H1 (cell line): ENCODE data around the gene ALPG. TPM values are rescaled to one million over a fixed set of nuclear protein-coding genes. Genes with fewer than 3 reads are reported as not detected.

Experiments
- ASH2L ChIP-seq: fragments of 200-600, 300-600 bp; sonication (generic); IDR thresholded peaks from one replicate; pipeline ENCODE4 v1.7.1; 2017; ENCODE audit warnings: low read length
- CBX5 ChIP-seq: fragments of 300-800, 300-1000 bp; sonication (generic); IDR thresholded peaks from 2 replicates; pipeline ENCODE4 v1.7.1; 2016; ENCODE audit warnings: antibody characterized with exemption, low read length, low read depth
- CHD7 ChIP-seq: fragments of 300-600 bp; sonication (generic); IDR thresholded peaks from 2 replicates; pipeline ENCODE4 v1.7.1; 2012; ENCODE audit warnings: low read length, moderate library complexity, mild to moderate bottlenecking, inconsistent platforms; ENCODE audit not compliant: insufficient replicate concordance
- GABPA ChIP-seq: IDR thresholded peaks from 2 replicates; pipeline ENCODE4 v1.6.1; 2011; ENCODE audit warnings: mild to moderate bottlenecking, low read length, moderate library complexity, borderline replicate concordance; ENCODE audit not compliant: insufficient read depth
- JUND ChIP-seq: IDR thresholded peaks from 2 replicates; pipeline ENCODE4 v1.6.1; 2011; ENCODE audit warnings: mild to moderate bottlenecking, improper control_type of control experiment, low read length
- KDM4A ChIP-seq: IDR thresholded peaks from one replicate; pipeline ENCODE4 v1.7.1; 2012; ENCODE audit warnings: low read depth, mild to moderate bottlenecking, moderate library complexity, low read length, inconsistent platforms; ENCODE audit not compliant: severe bottlenecking
- MAFK ChIP-seq: IDR thresholded peaks from 2 replicates; pipeline ENCODE4 v1.6.1; 2012; ENCODE audit warnings: low read depth, mild to moderate bottlenecking, improper control_type of control experiment, low read length
- PHF8 ChIP-seq: fragments of 200-600 bp; sonication (generic); conservative IDR thresholded peaks from 2 replicates; pipeline ENCODE4 v1.7.1; 2012; ENCODE audit warnings: low read depth, mild to moderate bottlenecking, inconsistent platforms, low read length, moderate library complexity
- SIN3A ChIP-seq, 2 experiments: IDR thresholded peaks in 1 of 2; conservative IDR thresholded peaks in 1 of 2; 2 replicates each; pipeline ENCODE4 v1.6.1; 2011 to 2012; ENCODE audit warnings: low read length in 2 of 2, improper control_type of control experiment in 1 of 2, low read depth in 1 of 2, mild to moderate bottlenecking in 1 of 2
- SUZ12 ChIP-seq: fragments of 200-600 bp; sonication (generic); IDR thresholded peaks from 2 replicates; pipeline ENCODE4 v1.6.1; 2012; ENCODE audit warnings: mild to moderate bottlenecking, inconsistent platforms, low read length, moderate library complexity, mixed read lengths
- YY1 ChIP-seq: IDR thresholded peaks from 2 replicates; pipeline ENCODE4 v1.6.1; 2011; ENCODE audit warnings: low read depth, mild to moderate bottlenecking, low read length
- polyA plus RNA-seq, 7 experiments: library from polyadenylated mRNA; depleted of rRNA in 3 of 7; stranded (reverse) in 5 of 7; unstranded in 2 of 7; fragments of >200 nt in 5 of 7; fragments of 200-250 nt in 2 of 7; gene quantifications; 1 replicate in 5 of 7; 2 replicates in 1 of 7; 4 replicates in 1 of 7; pipeline versions ENCODE4 v1.2.1 to v1.2.3, GENCODE V29; 2011 to 2013; ENCODE audit warnings: missing spikeins in 2 of 7, mixed read lengths in 2 of 7
- total RNA-seq: library from RNA; stranded (reverse); fragmentation: NEBNext Ultra II Directional; extraction: Animal tissue kit (Norgen Biotek cat#: 25700); gene quantifications from 2 replicates; pipeline ENCODE4 v1.2.1, GENCODE V29; 2021

Gene ALPG
- total and polyA plus RNA-seq, 2 of the 8 experiments (the other 6 are each of a cell fraction or from before 2014, with no cell fraction given), result 0.56 to 2.1 TPM

- TF ChIP-seq CHD7 (no peak), GABPA (no peak), KDM4A (no peak), MAFK (no peak), CBX5 (no peak), SUZ12 (no peak), YY1 (no peak), JUND (no peak), ASH2L (no peak), PHF8 (no peak), SIN3A (conservative IDR thresholded peaks at IDR 0.05 in 1 of 2, IDR thresholded peaks at IDR 0.05 in 1 of 2; ENCODE audit: low read depth in 1 of 2, low read length in 2 of 2) (no peak)
Measured at GRCh38 chr2:232410238-232410900, 3.7 kb downstream of the ALPG start (continued).
